GM21528 (cell line): Measurements from ENCODE around the gene EVC2.
"Not testable (repeated sequence)": the region's sequence is repeated elsewhere in the genome, so short reads cannot be mapped to it uniquely, and the experiment has no call there.

Experiments
- ATAC-seq: cut with Tn5 transposase; IDR thresholded peaks from one replicate; pipeline ENCODE4 v1.9.1; 2021; ENCODE audit warnings: mild to moderate bottlenecking, moderate library complexity; ENCODE audit not compliant: unreplicated experiment, low FRiP score

EVC2 gene

GRCh38 chr4:5742968-5743367 lies 34.6 kb upstream of the EVC2 start:
- no peak for ATAC-seq

GRCh38 chr4:5742388-5742787 lies 34.0 kb upstream of the EVC2 start:
- no peak for ATAC-seq

- ATAC-seq: no peak
These were observed 29.7 kb upstream of the EVC2 start for GRCh38 chr4:5738061-5738460.

GRCh38 chr4:5735463-5735862 lies 27.1 kb upstream of the EVC2 start:
- ATAC-seq: no peak

GRCh38 chr4:5734853-5735252 lies 26.5 kb upstream of the EVC2 start:
- ATAC-seq: no peak

- no peak for ATAC-seq
These were observed 23.8 kb upstream of the EVC2 start for GRCh38 chr4:5732158-5732557.

GRCh38 chr4:5730993-5731990 lies 22.9 kb upstream of the EVC2 start:
- no peak for ATAC-seq

GRCh38 chr4:5730436-5730835 lies 22.1 kb upstream of the EVC2 start:
- no peak for ATAC-seq

GRCh38 chr4:5728412-5728811 lies 20.1 kb upstream of the EVC2 start:
- ATAC-seq: not testable (repeated sequence)

GRCh38 chr4:5724377-5724776 lies 16.0 kb upstream of the EVC2 start:
- ATAC-seq: no peak

- ATAC-seq: no peak
These were observed 14.0 kb upstream of the EVC2 start for GRCh38 chr4:5722328-5722727.

- no peak for ATAC-seq
These were observed 13.6 kb upstream of the EVC2 start for GRCh38 chr4:5721923-5722322.

- ATAC-seq: no peak
These were observed 12.6 kb upstream of the EVC2 start for GRCh38 chr4:5720980-5721379.

GRCh38 chr4:5720157-5720850 lies 11.9 kb upstream of the EVC2 start:
- no peak for ATAC-seq

- no peak for ATAC-seq
These were observed 11.1 kb upstream of the EVC2 start for GRCh38 chr4:5719350-5720055.

GRCh38 chr4:5718411-5718810 lies 10.1 kb upstream of the EVC2 start:
- ATAC-seq: no peak

- no peak for ATAC-seq
These were observed 9.2 kb upstream of the EVC2 start for GRCh38 chr4:5717449-5718158.

GRCh38 chr4:5716391-5716790 lies 8.0 kb upstream of the EVC2 start:
- no peak for ATAC-seq

- no peak for ATAC-seq
These were observed 7.0 kb upstream of the EVC2 start for GRCh38 chr4:5715357-5715756.

- ATAC-seq: no peak
These were observed 5.5 kb upstream of the EVC2 start for GRCh38 chr4:5713861-5714260.
